ENCODE data around the gene RABGAP1L. TPM values are rescaled to one million over a fixed set of nuclear protein-coding genes. Genes with fewer than 3 reads are reported as not detected.

The RABGAP1L gene
- total RNA-seq, 1 experiment from 2014 or later, result 29.3 TPM

GRCh38 chr1:174413632-174414031 is 254.3 kb downstream of the RABGAP1L start:
- Histone ChIP-seq H3K9me2 (ENCODE audit: insufficient read depth) (no peaks in the 10 kb centered on the region), H3K4me1 (ENCODE audit: control insufficient read depth in 1 of 2, insufficient read depth in 2 of 2, low read length in 2 of 2) (no peaks in the 10 kb centered on the region), H4K20me1 (ENCODE audit: insufficient read depth) (no peaks in the 10 kb centered on the region), H3K27me3 (ENCODE audit: insufficient read depth, low read length) (no peaks in the 10 kb centered on the region), H3K4me3 (replicated peaks in 1 of 2; ENCODE audit: low read depth in 1 of 2, low read length in 2 of 2) (no peak overlapping the region), H3K9me3 (ENCODE audit: control insufficient read depth in 1 of 2, insufficient read depth in 1 of 2, low read depth in 1 of 2, low read length in 2 of 2) (no peaks in the 10 kb centered on the region), H3K79me2 (ENCODE audit: insufficient read depth, low read length) (no peaks in the 10 kb centered on the region), H3K9ac (ENCODE audit: low read length) (no peak overlapping the region), H3K36me3 (ENCODE audit: control insufficient read depth in 1 of 2, insufficient read depth in 2 of 2, low read length in 2 of 2) (no peaks in the 10 kb centered on the region), H3K4me2 (ENCODE audit: low read length) (no peak overlapping the region), H2AFZ (ENCODE audit: low read depth, low read length, poor library complexity, severe bottlenecking) (no peak overlapping the region), H3K27ac (ENCODE audit: low read depth, low read length) (no peak overlapping the region)
- CTCF ChIA-PET, result interaction anchor here (2.1 kb wide), 1 partner anchor 313 kb away, joined by 5 read pairs; no protein-coding TSS in a partner anchor
- DNase-seq (ENCODE audit: low read depth, low spot score) (no peak), ATAC-seq (no peak)
- POLR2A ChIA-PET, result no interaction called here
- peak; percentile 27; the same call in 1 of the 2 replicates for TF ChIP-seq RAD21 (IDR thresholded peaks at IDR 0.05; ENCODE audit: low read depth)
- TF ChIP-seq, protein P1, sequence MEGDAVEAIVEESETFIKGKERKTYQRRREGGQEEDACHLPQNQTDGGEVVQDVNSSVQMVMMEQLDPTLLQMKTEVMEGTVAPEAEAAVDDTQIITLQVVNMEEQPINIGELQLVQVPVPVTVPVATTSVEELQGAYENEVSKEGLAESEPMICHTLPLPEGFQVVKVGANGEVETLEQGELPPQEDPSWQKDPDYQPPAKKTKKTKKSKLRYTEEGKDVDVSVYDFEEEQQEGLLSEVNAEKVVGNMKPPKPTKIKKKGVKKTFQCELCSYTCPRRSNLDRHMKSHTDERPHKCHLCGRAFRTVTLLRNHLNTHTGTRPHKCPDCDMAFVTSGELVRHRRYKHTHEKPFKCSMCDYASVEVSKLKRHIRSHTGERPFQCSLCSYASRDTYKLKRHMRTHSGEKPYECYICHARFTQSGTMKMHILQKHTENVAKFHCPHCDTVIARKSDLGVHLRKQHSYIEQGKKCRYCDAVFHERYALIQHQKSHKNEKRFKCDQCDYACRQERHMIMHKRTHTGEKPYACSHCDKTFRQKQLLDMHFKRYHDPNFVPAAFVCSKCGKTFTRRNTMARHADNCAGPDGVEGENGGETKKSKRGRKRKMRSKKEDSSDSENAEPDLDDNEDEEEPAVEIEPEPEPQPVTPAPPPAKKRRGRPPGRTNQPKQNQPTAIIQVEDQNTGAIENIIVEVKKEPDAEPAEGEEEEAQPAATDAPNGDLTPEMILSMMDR (IDR thresholded peaks at IDR 0.05 in 2 of 3, conservative IDR thresholded peaks at IDR 0.05 in 1 of 3; ENCODE audit: borderline replicate concordance in 1 of 3, insufficient read depth in 1 of 3, low read depth in 2 of 3, low read length in 2 of 3), result peak in 1 of 3 experiments; percentile 33; a peak in 1 of 6 replicates
- no peak for TF ChIP-seq REST (IDR thresholded peaks at IDR 0.05; ENCODE audit: low read depth)
- intact Hi-C loops (cut with micrococcal nuclease), result no loop called here
- RAD21 ChIA-PET (ENCODE audit: low non-redundant PET in 1 of 2, low total read pairs in 2 of 2, uncharacterized antibody in 2 of 2, unreplicated experiment in 2 of 2), result no interaction called here
- no TSS peak for BruUV-seq (replicated peaks)

Data from HCT116 (cell line).